T-helper 2 cell treated with Interferon-gamma antibody and Interleukin-4, amounts not matched to agents 5 μg/mL and 100 μg/mL, for 36 hours (primary cell): ENCODE measurements around the gene DPP6.

Experiments used
- DNase-seq: peaks from one replicate; pipeline ENCODE4 v3.0.0; 2021; ENCODE audit warnings: low spot score
- H3K27ac Mint-ChIP-seq: one replicate; pipeline ENCODE4 v1.8.0; 2021; ENCODE audit warnings: mild to moderate bottlenecking, mixed read lengths
- H3K27me3 Mint-ChIP-seq: one replicate; pipeline ENCODE4 v1.8.0; 2021; ENCODE audit warnings: low read depth, mixed read lengths
- H3K36me3 Mint-ChIP-seq: one replicate; pipeline ENCODE4 v1.8.0; 2021; ENCODE audit warnings: low read depth, mixed read lengths
- H3K4me1 Mint-ChIP-seq: one replicate; pipeline ENCODE4 v1.8.0; 2021; ENCODE audit warnings: low read depth, mixed read lengths
- H3K4me3 Mint-ChIP-seq: one replicate; pipeline ENCODE4 v1.8.0; 2022; ENCODE audit warnings: mild to moderate bottlenecking, moderate library complexity, mixed read lengths
- H3K9me3 Mint-ChIP-seq: one replicate; pipeline ENCODE4 v1.8.0; 2021; ENCODE audit warnings: mixed read lengths

DPP6 gene

DNA sequence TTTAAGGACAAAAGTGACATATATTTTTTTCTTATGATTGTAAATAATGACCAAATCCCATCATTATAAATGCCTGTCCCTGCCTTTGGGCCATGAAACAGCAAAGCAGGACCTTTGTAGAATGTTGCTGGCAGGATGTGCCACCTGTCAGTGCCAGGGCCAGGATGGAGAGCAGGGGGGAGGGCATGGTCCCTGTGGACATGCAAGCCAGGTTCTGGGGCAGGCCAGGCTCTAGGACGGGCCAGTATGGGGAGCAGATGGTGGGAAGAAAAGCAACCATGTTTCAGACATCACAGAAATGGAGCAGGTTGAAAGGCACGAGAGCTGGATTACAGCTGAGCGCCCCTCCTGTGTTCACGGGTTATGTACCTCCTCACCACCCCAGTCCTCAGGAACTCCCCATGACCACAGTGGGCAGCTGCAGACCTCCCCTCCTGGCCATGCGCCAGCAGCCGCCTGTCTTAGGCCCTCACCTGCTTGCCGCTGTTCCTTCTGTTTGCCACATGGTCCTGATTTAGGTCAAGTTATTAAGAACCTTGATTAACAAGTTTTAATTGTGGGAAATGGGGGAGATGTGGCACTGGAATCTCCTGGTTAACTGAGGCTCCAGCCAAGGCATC is 740.3 kb downstream of the DPP6 start:
- Mint-ChIP-seq H3K9me3 (no peaks in the 10 kb centered on the region), H3K4me1 (no peaks in the 10 kb centered on the region), H3K4me3 (no peak overlapping the region), H3K27ac (no peak overlapping the region), H3K36me3 (no peaks in the 10 kb centered on the region), H3K27me3 (peaks cover 4% of the 10 kb centered on the region)
- DNase-seq = no peak

DNA sequence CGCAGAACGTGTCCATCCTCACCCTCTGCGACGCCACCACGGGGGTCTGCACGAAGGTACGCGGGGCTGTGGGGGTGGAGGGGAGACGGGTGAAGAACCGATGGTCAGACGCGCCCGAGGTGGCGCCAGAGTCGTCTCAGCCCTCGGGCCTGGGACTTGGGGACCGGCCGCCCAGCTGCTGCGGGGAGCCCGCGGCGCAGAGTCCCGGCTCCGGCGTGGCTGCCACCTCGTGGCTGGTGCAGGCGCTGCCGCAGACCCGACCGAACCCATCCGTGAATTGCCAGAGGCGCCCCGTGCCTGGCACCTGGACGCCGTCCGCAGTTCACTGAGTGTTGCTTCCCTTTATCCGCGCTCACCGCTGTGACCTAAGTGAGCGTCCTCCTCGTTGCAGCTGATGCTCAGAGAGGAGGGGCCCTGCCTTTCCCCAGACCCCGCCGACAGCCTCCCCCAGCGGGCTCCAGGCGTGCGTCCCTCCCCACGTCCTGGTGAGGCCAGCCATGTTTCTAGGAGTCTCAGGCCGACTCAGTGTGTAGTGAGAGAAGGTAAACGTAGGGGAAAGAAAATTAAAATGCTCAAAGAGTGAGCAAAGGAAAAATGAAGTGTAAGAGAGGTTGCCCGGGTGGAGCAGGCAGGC is 742.1 kb downstream of the DPP6 start:
- no peak for DNase-seq
- Mint-ChIP-seq H3K36me3 (no peaks in the 10 kb centered on the region), H3K4me1 (no peaks in the 10 kb centered on the region), H3K4me3 (no peak overlapping the region), H3K27ac (no peak overlapping the region), H3K9me3 (no peaks in the 10 kb centered on the region), H3K27me3 (no peaks in the 10 kb centered on the region)

DNA sequence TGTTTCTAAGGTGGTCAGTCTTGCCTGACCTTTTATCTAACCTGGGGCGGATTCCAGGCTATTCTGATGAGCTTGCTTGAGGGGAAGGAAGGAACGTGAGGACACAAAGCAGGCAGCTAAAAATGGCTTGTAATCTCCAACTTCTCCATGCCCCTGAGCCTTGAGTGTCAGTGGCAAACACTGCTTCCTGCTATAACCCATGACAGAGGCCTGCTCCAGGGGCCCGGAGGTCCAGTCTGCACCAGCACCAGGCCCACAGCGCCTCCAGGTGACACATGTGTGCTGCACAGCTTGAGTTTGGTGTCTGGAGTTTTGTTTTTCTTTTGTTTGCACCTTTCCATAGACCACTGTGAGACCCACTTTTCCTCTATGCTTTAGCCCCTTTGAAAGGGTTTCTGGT is 742.8 kb downstream of the DPP6 start:
- Mint-ChIP-seq H3K9me3 (no peaks in the 10 kb centered on the region), H3K4me1 (no peaks in the 10 kb centered on the region), H3K27ac (no peak overlapping the region), H3K27me3 (no peaks in the 10 kb centered on the region), H3K4me3 (no peak overlapping the region), H3K36me3 (no peaks in the 10 kb centered on the region)
- DNase-seq = no peak

DNA sequence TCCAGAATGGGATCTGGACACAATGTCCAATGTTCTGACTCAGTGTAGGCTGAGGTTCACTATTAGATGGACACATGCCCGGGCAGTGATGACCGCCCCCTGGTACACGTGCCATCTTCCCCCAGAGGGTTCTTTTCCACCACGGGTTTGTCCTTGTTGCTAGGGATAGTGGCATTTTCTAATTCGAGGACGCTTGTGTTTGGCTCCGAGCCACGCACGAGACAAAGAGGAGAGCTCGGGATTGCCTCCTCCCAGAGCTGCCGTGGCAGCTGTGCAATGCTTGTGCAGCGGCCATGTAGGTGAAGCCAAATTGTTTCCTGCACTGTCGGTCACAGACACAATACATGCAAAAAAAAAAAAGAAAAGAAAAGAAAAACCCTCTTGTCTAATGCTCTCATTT is 743.2 kb downstream of the DPP6 start:
- H3K27me3 Mint-ChIP-seq = no peaks in the 10 kb centered on the region
- H3K4me3 Mint-ChIP-seq = no peak overlapping the region
- H3K9me3 Mint-ChIP-seq = no peaks in the 10 kb centered on the region
- no peaks in the 10 kb centered on the region for H3K4me1 Mint-ChIP-seq
- H3K36me3 Mint-ChIP-seq = no peaks in the 10 kb centered on the region
- DNase-seq = no peak
- H3K27ac Mint-ChIP-seq = no peak overlapping the region

DNA sequence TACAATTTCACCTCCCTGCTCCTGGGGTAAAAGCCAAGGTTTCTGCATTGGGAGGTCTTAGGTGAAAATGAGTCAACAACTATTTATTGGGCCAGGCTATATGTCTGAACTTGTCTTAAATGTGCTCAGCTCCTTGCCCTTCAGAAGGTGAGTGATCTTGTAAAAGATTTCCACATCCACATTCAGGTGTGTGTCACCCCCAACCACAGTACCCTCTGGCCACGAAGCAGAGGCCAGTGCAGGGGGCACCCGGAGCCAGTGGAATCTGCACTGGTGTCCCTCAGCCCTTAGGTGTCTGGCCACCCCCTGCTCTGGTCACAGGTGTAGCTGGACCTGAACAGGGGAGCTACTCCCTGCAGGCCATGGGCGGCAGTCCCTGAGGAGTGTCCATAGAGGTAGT is 752.3 kb downstream of the DPP6 start:
- Mint-ChIP-seq H3K4me3 (no peak overlapping the region), H3K27me3 (no peaks in the 10 kb centered on the region), H3K4me1 (no peaks in the 10 kb centered on the region), H3K36me3 (no peaks in the 10 kb centered on the region), H3K9me3 (no peaks in the 10 kb centered on the region), H3K27ac (no peak overlapping the region)
- DNase-seq = no peak

DNA sequence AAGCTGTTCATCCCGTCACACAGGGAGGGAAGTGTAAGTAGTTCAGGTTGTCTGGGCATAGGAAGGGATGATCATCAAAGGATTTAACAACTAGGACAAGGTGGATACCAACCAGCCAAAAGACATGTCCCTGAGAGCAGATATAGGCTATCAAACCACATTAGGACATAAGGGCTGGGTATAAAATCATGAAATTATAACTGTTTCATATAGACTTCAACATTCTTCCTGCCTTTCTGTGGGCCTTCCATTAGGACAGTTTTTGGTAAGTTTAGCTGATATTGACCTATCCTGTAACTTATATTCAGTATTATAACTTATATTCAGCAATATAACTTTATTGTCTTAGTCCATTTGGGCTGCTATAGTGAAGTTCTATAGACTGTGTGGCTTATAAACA is 759.8 kb downstream of the DPP6 start:
- no peaks in the 10 kb centered on the region for H3K36me3 Mint-ChIP-seq
- no peak for DNase-seq
- H3K27me3 Mint-ChIP-seq = no peaks in the 10 kb centered on the region
- H3K4me3 Mint-ChIP-seq = no peak overlapping the region
- H3K9me3 Mint-ChIP-seq = peaks cover 21% of the 10 kb centered on the region
- no peak overlapping the region for H3K27ac Mint-ChIP-seq
- H3K4me1 Mint-ChIP-seq = no peaks in the 10 kb centered on the region

DNA sequence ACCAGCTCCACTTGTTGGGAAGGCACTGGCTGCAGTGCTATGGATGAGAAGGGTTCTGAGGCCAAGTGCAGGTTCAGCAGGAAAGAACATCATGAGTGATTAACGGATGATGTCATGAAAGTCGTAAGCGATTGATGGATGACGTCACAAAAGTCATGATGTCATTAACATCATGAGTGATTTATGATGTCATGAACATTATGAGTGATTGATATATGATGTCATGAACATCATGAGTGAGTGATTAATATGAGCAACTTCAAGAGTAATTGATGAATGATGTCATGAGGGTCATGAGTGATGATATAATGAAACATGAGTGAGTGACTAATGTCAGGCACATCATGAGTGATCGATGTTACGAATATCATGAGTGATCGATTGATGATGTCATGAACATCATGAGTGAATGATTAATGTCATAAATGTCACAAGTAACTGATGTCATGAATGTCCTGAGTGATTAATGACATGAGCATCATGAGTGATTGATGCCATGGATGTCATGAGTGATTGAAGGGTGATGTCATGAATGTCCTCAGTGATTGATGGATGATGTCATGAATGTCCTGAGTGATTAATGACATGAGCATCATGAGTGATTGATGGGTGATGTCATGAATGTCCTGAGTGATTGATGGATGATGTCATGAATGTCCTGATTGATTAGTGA is 765.2 kb downstream of the DPP6 start:
- DNase-seq = no peak
- H3K4me3 Mint-ChIP-seq = no peak overlapping the region
- H3K36me3 Mint-ChIP-seq = no peaks in the 10 kb centered on the region
- no peaks in the 10 kb centered on the region for H3K4me1 Mint-ChIP-seq
- peaks cover 5% of the 10 kb centered on the region for H3K9me3 Mint-ChIP-seq
- no peak overlapping the region for H3K27ac Mint-ChIP-seq
- H3K27me3 Mint-ChIP-seq = no peaks in the 10 kb centered on the region

DNA sequence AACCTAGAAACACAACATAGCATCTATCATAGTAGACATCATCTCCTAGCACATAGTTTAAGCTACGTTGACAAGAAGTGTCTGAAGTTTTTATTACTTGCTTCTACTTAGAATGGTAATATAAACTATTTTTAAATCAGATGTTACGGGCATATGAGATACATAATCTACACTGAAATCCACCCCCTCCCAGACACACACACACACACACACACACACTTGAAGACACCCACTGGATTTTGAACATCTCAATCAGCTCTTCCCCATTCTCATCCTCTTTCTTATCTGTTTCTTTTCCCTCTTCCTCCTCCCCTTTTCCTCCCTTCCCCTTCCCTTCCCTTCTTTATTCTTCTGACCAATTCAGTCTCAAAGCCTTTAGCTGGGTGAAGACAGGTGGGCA is 774.8 kb downstream of the DPP6 start:
- H3K4me1 Mint-ChIP-seq = no peaks in the 10 kb centered on the region
- H3K36me3 Mint-ChIP-seq = no peaks in the 10 kb centered on the region
- H3K4me3 Mint-ChIP-seq = no peak overlapping the region
- no peaks in the 10 kb centered on the region for H3K9me3 Mint-ChIP-seq
- H3K27ac Mint-ChIP-seq = no peak overlapping the region
- H3K27me3 Mint-ChIP-seq = peaks cover 4% of the 10 kb centered on the region
- no peak for DNase-seq

DNA sequence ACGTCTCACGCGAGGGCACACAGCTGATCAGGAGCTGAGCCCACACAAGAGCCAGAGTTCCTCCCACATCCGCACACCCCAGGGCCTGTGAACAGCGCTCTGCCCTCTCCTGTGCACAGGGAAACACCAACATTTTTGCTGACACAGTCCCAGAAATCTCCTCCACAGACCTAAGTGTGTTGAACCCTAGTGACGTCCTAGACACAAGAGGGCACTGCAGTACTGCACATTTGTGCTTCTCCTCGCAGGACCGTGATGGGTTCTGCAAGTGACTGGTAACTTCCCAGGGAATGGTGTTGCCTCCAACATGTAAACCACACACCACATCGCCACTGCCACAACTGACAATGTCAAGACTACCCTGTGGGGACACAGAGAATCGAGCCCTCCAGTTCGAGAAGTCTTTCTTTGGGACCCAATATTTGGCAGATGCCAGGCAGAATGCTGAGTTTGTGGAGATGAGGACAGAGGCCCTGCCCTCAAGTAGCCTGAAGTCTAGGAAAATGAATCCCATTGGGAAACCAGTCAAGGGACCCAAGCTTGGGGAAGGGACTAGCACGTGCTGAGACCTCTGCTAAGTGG is 780.5 kb downstream of the DPP6 start:
- Mint-ChIP-seq H3K27ac (no peak overlapping the region), H3K4me1 (no peaks in the 10 kb centered on the region), H3K4me3 (no peak overlapping the region), H3K9me3 (no peaks in the 10 kb centered on the region), H3K27me3 (peaks cover 2% of the 10 kb centered on the region), H3K36me3 (no peaks in the 10 kb centered on the region)
- no peak for DNase-seq

DNA sequence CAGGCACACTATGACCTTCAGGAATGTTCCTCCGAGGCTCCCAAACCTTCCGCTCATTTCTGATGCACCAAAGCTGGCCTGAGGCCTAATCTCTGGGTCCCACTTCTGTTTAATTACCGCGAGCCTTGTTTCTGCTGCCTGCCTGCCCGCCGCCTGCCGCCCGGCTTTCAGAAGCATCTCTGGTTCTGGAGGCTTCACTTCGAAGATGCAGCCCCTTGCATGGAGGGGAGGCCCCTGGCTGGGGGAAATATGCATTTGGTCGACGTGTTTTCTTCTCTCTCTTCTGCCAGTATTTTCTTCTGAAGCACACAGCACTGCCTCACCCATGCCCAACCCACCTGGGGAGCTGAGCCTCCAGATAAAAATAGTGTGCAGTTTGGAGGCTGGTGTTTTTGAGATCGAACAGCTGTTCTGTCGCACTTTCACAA is 783.8 kb downstream of the DPP6 start:
- H3K36me3 Mint-ChIP-seq = no peaks in the 10 kb centered on the region
- no peaks in the 10 kb centered on the region for H3K9me3 Mint-ChIP-seq
- H3K4me3 Mint-ChIP-seq = no peak overlapping the region
- H3K27me3 Mint-ChIP-seq = no peaks in the 10 kb centered on the region
- no peaks in the 10 kb centered on the region for H3K4me1 Mint-ChIP-seq
- no peak overlapping the region for H3K27ac Mint-ChIP-seq
- DNase-seq = no peak

DNA sequence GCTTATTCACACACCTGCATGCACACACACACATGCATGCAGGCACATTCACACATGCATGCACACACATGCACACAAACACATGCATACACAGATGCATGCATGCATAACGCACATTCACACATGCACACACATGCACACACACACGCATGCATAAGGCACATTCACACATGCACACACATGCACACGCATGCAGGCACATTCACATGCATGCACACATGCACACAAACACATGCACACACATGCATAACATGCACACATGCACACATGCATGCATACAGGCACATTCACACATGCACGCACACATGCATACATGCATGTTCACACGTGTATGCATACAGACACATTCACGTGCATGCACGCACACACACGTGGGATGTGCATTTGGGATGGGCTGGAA is 784.9 kb downstream of the DPP6 start:
- no peaks in the 10 kb centered on the region for H3K36me3 Mint-ChIP-seq
- H3K4me3 Mint-ChIP-seq = no peak overlapping the region
- H3K9me3 Mint-ChIP-seq = no peaks in the 10 kb centered on the region
- DNase-seq = no peak
- no peaks in the 10 kb centered on the region for H3K27me3 Mint-ChIP-seq
- no peaks in the 10 kb centered on the region for H3K4me1 Mint-ChIP-seq
- no peak overlapping the region for H3K27ac Mint-ChIP-seq

DNA sequence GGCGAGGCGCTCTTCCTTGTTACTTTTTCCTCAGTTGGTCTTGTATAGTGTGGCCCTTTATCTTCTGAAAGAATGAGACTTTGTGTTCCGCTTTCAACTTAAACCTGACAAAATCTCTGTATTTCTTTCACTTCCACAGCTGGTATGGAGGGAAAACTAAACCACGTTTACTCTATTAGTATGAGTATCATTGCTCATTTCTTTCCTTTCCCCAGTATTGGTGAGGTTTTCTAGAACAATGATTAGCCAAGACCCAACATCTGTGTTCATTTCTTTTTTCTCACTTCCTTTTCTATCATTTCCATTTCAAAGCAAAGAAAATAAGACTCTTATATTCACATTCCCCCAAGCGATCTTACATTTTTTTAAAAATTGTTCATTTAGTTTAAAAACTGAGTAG is 785.4 kb downstream of the DPP6 start:
- no peaks in the 10 kb centered on the region for H3K36me3 Mint-ChIP-seq
- no peaks in the 10 kb centered on the region for H3K4me1 Mint-ChIP-seq
- H3K9me3 Mint-ChIP-seq = no peaks in the 10 kb centered on the region
- H3K27me3 Mint-ChIP-seq = peaks cover 2% of the 10 kb centered on the region
- no peak for DNase-seq
- no peak overlapping the region for H3K27ac Mint-ChIP-seq
- H3K4me3 Mint-ChIP-seq = no peak overlapping the region

DNA sequence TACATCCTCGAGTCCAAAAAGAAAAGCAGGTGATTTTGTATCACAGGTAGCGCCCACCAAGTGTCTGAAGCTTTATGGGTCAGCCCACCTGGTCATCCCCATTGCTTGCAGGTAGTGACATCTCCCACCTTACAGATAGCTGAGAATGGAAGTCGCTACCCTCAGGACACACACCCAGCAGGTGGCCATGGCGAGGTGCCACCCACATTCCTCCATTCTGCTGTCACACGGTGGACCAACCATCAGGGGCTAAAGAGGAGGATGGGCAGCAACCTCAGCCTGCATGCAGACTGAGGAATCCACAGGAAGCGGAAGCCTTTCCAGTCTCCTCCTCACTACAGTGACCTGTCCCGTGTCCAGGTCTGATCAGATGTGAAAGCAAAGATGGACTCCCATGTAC is 787.9 kb downstream of the DPP6 start:
- H3K4me1 Mint-ChIP-seq = no peaks in the 10 kb centered on the region
- DNase-seq = no peak
- H3K27ac Mint-ChIP-seq = no peak overlapping the region
- H3K9me3 Mint-ChIP-seq = no peaks in the 10 kb centered on the region
- H3K36me3 Mint-ChIP-seq = no peaks in the 10 kb centered on the region
- no peak overlapping the region for H3K4me3 Mint-ChIP-seq
- H3K27me3 Mint-ChIP-seq = peaks cover 6% of the 10 kb centered on the region

DNA sequence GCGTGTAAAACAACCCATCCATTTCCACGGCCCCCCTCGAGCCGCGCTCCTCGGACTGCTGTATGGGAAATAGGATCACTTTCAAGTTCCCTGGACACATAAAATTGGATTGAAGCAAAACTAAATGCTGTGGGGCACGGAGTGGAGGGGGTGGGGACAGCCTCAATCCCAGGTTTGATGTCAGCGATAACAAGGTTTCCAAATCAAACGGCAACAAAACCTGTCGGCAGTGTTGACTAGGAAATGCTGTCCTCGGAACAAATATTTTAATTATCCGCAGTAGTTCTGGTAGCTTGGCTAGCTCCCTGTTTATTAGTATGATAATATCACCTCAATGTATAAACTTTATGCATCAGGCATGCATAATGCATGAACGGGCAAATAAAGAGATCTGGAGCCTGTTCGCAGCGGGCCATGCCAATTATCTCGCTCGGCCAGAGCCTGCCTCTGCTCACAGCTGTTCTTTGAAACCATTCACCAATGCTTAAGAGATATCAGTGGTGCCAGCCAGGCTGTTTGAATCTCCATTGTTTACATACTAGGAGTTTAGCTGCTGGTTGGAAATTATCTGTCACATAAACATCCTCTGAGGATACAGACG is 789.6 kb downstream of the DPP6 start:
- no peak overlapping the region for H3K4me3 Mint-ChIP-seq
- DNase-seq = no peak
- H3K27ac Mint-ChIP-seq = no peak overlapping the region
- no peaks in the 10 kb centered on the region for H3K36me3 Mint-ChIP-seq
- H3K9me3 Mint-ChIP-seq = no peaks in the 10 kb centered on the region
- H3K4me1 Mint-ChIP-seq = no peaks in the 10 kb centered on the region
- peaks cover 11% of the 10 kb centered on the region for H3K27me3 Mint-ChIP-seq
